ENCODE measurements around the gene UMODL1.

UMODL1 gene

DNA sequence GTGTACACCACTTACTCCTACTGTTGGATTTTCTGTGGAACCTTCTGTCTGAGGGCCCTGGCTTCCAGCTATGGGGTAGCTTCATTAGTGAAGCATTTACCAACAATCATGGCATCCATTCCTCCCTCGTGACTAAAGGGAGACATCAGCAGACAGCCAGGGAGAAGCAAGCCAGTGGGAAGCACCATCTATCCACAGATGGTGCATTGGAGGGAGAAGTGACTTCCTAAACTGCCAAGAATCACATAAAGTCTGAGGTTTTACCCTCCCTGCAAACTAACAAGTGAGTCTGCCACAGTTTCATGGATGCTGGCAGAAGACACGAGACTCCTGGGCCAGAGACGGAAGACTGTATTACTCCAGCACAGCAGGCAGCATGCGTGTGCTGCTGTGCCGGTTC lies 31.4 kb downstream of the UMODL1 start:
- no peaks in the 10 kb centered on the region for H3K36me3 Mint-ChIP-seq (ENCODE audit: low read depth)

DNA sequence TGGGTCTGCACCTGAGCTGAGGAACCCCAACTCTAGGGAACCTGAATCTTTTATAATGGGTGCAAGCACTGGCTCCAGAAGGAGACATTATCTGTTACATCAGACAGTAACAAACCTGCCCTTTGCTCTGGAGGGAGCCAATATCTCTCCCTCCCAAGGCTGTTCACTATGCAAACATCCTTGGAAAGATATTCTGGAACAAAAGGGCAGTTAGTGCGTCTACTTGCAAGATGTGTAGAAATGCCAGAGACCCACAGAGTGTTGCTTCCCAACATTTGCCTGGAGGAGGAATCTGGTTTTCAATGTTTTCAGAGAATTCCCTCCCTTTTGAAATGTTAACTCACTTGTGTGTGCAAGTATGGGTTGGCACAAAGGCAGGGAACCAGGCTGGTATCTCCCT lies 31.9 kb downstream of the UMODL1 start:
- Mint-ChIP-seq H3K27ac (no peak overlapping the region), H3K27me3 (peaks cover 3% of the 10 kb centered on the region), H3K36me3 (ENCODE audit: low read depth) (no peaks in the 10 kb centered on the region), H3K9me3 (no peaks in the 10 kb centered on the region), H3K4me1 (ENCODE audit: low read depth) (peaks cover 8% of the 10 kb centered on the region), H3K4me3 (no peak overlapping the region)

More for the DNA sequence above, 31.4 kb downstream of the UMODL1 start:
- peaks cover 5% of the 10 kb centered on the region for H3K4me1 Mint-ChIP-seq (ENCODE audit: low read depth)
- H3K9me3 Mint-ChIP-seq, result no peaks in the 10 kb centered on the region
- H3K4me3 Mint-ChIP-seq, result no peak overlapping the region
- peaks cover 3% of the 10 kb centered on the region for H3K27me3 Mint-ChIP-seq
- H3K27ac Mint-ChIP-seq, result no peak overlapping the region

DNA sequence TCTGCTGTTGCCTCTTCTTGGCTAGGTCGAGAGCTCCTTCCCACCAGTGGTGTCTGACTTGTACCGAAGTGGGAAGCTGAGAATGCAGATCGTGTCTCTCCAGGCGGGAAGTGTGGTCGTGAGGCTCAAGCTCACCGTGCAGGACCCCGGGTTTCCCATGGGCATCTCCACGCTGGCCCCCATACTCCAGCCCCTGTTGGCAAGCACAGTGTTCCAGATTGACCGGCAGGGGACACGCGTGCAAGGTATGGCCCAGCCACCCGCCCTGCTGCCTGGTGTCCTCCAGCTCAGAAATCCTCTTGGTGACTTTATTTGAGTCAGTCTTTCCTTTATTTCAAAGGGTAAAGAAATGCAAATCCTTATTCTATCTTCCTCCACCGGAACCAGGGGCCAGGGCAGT lies 32.7 kb downstream of the UMODL1 start:
- H3K4me1 Mint-ChIP-seq (ENCODE audit: low read depth), result peaks cover 9% of the 10 kb centered on the region
- no peaks in the 10 kb centered on the region for H3K36me3 Mint-ChIP-seq (ENCODE audit: low read depth)
- no peaks in the 10 kb centered on the region for H3K9me3 Mint-ChIP-seq
- peaks cover 3% of the 10 kb centered on the region for H3K27me3 Mint-ChIP-seq
- no peak overlapping the region for H3K27ac Mint-ChIP-seq
- no peak overlapping the region for H3K4me3 Mint-ChIP-seq

DNA sequence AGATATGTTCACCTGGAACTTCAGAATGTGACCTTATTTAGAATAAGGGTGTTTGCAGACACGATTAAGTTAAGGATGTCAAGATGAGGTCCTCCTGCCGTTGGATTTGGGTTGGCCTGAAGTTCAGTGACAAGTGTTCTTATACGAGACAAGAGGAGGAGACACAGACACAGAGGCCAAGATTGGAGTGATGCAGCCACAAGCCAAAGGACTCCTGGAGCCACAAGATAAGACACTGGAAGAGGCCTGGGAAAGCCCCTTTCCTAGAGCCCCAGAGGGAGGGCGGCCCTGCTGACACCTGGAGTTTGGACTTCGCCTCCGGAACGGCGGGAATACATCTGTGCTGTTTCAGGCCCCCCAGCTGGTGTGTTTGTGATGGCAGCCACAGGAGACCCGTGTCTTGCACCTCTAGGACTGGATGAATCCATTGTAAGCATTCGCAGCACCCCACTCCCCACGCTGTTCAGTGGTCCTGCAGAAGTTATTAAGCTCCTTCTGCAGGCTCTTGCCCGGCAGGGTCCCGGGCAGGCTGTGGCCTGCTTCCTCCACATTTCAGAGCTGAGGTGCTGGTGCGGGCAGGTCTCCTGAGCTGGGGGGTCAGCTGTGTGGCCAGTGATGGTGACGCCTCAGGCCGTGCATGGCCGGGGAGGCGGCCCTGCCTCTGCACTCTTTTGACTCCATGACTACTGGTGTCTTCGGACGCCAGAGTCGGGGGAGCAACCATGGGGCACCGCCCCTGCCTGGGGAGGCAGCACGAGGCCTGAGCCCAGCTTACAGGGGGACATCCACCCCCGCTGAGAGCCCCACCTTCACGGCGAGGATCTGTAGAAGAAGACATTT lies 34.6 kb downstream of the UMODL1 start:
- H3K27ac Mint-ChIP-seq, result no peak overlapping the region
- peaks cover 3% of the 10 kb centered on the region for H3K27me3 Mint-ChIP-seq
- H3K4me1 Mint-ChIP-seq (ENCODE audit: low read depth), result peaks cover 9% of the 10 kb centered on the region
- no peak overlapping the region for H3K4me3 Mint-ChIP-seq
- no peaks in the 10 kb centered on the region for H3K9me3 Mint-ChIP-seq
- no peaks in the 10 kb centered on the region for H3K36me3 Mint-ChIP-seq (ENCODE audit: low read depth)

DNA sequence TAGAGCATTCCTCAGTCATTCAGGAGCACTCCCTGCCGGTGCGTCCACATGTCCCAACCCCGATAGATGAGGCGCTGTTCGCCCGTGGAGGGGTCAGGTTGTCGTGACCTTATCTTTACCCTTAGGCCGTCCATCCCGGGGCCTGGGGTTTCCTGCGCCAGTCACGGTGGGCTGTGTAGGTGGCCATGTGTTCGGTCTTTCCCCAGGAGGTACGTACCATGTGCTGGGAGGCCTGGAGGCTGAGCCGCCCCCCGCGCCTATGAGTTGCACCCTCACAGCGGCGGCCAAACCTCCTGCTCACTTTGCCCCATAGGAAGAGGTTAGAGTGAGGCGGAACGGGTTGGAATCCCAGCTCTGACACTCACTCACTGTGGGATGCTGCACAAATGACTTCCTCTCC lies 35.3 kb downstream of the UMODL1 start:
- Mint-ChIP-seq H3K36me3 (ENCODE audit: low read depth) (no peaks in the 10 kb centered on the region), H3K4me1 (ENCODE audit: low read depth) (peaks cover 9% of the 10 kb centered on the region), H3K27ac (no peak overlapping the region), H3K9me3 (no peaks in the 10 kb centered on the region), H3K27me3 (peaks cover 3% of the 10 kb centered on the region), H3K4me3 (no peak overlapping the region)

DNA sequence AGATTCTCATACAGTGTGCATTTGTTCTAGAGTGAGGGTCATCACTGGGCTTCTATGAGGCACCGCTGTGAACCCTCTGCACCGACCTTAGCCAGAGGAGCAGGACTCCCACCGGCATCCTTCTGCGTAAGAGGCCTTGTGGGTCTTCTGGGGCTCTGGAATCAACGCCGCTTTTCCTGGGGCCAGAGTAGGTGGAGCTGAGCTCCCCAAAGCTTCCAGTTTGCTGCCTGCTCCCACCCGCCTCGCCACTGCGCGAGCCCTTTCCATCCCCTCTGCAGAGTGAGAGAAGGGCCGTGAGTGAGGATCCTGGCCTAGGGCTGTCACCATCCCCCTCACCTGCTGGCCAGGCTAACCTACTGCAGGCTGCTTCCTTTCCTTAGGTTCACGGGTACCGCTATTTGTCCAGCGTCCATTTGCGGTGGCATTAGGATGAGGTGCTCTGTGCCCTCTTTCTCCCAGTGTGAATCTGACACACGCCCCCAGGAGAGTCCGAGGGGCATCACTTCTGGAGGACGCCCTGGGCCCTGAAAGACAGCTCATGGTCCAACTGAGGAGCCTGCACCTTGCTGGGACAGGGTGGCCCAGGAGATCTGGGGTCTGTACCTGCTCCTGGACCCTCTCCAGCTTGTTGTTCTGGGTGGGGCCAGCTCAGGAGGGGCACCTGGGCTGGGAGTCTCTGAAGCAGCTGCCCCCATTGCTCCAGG lies 36.2 kb downstream of the UMODL1 start:
- H3K36me3 Mint-ChIP-seq (ENCODE audit: low read depth), result no peaks in the 10 kb centered on the region
- peaks cover 4% of the 10 kb centered on the region for H3K4me1 Mint-ChIP-seq (ENCODE audit: low read depth)
- peaks cover 3% of the 10 kb centered on the region for H3K27me3 Mint-ChIP-seq
- H3K27ac Mint-ChIP-seq, result no peak overlapping the region
- H3K4me3 Mint-ChIP-seq, result no peak overlapping the region
- no peaks in the 10 kb centered on the region for H3K9me3 Mint-ChIP-seq

DNA sequence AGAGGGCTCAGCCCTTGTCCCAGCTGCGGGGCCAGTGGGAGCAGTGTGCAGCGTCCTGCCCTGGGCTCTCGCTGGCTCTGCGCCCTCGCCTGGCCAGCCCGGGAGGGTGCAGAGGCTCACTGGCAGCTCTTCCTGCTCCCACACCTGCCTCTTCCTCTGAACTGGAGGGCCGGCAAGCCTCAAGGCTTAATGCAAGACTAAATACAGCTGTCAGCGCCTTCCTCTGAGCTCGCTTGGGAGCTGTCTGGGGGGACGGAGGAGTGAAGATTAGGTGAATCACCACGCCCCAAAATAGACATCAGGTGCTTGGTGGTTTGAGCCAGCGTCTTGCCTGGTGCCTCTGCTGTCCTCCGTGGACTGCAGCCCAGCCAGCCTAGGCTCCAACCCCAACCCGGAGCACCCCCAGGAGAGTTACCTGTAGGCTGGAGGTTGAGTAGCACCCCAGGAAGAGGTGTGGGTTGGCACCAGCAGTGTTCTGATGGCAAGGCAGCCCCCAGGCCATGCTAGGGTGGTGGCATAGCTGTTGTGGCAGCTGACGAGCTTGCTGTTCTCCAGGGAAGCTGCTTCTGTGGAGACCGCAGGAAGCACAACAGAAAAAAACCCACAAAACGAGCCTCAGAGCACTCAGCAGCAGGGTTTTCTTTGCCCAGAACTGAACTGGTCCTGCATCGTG lies 36.9 kb downstream of the UMODL1 start:
- Mint-ChIP-seq H3K9me3 (no peaks in the 10 kb centered on the region), H3K4me3 (peak overlapping the region; percentile 39), H3K4me1 (ENCODE audit: low read depth) (peaks cover 4% of the 10 kb centered on the region), H3K36me3 (ENCODE audit: low read depth) (no peaks in the 10 kb centered on the region), H3K27me3 (no peaks in the 10 kb centered on the region), H3K27ac (no peak overlapping the region)

DNA sequence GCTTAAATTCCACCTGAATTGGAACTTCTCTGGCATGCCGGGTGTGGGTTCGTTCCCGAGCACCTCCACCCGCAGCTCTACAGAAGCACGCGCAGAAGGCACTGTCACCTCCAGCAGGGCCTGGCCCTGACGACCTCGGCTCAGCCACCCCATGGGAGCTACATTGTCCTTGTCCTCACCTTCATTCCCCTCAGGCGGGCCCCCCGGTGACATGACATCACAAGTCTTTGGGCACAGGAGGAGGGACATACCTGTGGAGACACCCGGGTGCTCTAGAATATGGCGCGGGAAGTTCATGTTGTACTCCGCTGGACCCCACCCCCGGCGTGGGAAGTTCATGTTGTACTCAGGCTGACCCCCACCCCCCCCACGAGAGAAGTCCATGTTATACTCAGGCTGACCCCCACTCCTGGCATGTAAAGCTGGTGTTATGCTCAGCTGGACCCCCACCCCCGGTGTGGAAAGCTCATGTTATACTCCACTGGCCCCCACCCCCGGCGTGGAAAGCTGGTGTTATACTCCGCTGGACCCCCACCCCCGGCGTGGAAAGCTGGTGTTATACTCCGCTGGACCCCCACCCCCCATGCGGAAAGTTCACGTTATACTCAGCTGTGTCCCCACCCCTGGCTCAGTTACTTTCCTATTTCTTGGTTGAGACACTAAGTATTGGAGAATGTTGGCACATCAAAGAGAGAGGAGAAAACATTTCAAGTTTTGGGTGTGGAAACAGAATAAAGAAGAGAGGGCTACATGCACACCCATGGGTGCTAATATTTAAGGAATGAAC lies 37.6 kb downstream of the UMODL1 start:
- H3K9me3 Mint-ChIP-seq, result no peaks in the 10 kb centered on the region
- H3K36me3 Mint-ChIP-seq (ENCODE audit: low read depth), result no peaks in the 10 kb centered on the region
- H3K27ac Mint-ChIP-seq, result no peak overlapping the region
- no peaks in the 10 kb centered on the region for H3K27me3 Mint-ChIP-seq
- H3K4me3 Mint-ChIP-seq, result no peak overlapping the region
- H3K4me1 Mint-ChIP-seq (ENCODE audit: low read depth), result peaks cover 4% of the 10 kb centered on the region

DNA sequence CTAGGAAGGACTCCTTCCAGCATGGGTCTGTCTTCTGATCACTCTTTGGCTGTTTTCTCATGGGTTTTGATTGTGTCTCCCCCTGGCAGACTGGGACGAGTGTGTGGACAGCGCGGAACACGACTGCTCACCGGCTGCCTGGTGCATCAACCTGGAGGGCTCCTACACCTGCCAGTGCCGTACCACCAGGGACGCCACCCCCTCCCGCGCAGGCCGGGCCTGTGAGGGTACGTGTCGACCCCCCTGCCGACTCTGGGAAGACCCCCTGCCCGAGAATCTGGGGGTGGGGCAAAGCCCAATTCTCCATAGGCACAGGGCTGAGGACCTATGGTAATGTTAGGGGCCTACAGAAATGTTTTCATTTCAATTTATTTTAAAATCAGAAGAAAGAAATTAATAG lies 38.4 kb downstream of the UMODL1 start:
- Mint-ChIP-seq H3K4me1 (ENCODE audit: low read depth) (peaks cover 4% of the 10 kb centered on the region), H3K36me3 (ENCODE audit: low read depth) (no peaks in the 10 kb centered on the region), H3K27me3 (no peaks in the 10 kb centered on the region), H3K9me3 (no peaks in the 10 kb centered on the region), H3K4me3 (no peak overlapping the region), H3K27ac (no peak overlapping the region)

DNA sequence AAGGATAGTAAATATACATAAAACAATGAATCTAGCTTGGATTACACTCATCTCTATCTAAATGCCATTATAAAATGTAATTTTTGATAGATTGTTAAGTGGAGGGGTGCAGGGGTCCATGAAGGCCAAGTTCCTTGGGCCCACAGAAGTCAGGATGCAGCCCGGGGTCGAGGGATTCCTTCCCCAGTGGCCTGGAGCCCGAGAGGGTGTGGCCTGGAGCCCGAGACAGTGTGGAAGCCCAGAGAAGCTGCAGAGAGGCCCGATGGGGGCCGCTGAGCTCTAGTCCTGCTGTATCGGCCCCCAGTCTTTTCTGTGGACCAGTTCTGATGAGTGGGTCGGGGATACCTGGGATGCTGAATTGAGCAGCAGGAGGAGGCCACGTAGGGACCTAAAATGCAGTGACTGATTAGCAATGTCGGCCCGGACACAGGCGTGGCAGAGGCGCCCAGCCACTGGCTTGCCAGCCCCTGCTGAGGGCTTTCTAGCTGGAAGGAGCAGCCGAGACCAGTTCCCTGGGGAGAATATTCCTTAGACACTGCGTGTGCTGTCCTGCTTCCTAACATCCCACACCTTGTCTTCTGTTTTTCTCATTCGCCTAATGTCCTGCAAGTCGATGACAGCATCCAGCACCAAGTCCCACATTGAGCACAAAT lies 38.9 kb downstream of the UMODL1 start:
- H3K4me3 Mint-ChIP-seq, result no peak overlapping the region
- H3K9me3 Mint-ChIP-seq, result no peaks in the 10 kb centered on the region
- peaks cover under 1% of the 10 kb centered on the region for H3K27me3 Mint-ChIP-seq
- H3K36me3 Mint-ChIP-seq (ENCODE audit: low read depth), result no peaks in the 10 kb centered on the region
- no peak overlapping the region for H3K27ac Mint-ChIP-seq
- H3K4me1 Mint-ChIP-seq (ENCODE audit: low read depth), result peaks cover 4% of the 10 kb centered on the region

DNA sequence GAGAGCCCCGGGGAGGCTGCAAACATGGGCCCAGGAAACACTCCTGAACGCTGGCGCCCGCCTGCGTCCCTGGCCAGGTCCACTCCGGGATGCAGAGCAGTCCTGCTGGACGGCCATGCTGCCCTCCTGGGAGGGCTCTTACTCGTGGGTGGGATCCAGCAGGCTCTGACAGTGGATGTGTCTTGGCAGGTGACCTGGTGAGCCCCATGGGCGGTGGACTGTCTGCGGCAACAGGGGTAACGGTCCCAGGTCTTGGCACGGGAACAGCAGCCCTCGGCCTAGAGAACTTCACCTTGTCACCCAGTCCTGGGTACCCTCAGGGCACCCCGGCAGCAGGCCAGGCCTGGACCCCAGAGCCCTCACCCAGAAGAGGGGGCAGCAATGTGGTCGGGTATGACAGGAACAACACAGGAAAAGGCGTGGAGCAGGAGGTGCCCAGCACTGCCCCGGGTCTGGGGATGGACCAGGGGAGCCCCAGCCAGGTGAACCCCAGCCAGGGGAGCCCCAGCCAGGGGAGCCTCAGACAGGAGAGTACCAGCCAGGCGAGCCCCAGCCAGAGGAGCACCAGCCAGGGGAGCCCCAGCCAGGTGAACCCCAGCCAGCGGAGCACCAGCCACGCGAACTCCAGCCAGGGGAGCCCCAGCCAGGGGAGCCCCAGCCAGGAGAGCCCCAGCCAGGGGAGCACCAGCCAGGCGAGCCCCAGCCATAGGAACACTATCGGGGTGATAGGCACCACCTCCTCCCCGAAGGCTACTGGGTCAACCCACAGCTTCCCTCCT lies 39.8 kb downstream of the UMODL1 start:
- Mint-ChIP-seq H3K4me1 (ENCODE audit: low read depth) (peaks cover 4% of the 10 kb centered on the region), H3K36me3 (ENCODE audit: low read depth) (no peaks in the 10 kb centered on the region), H3K4me3 (no peak overlapping the region), H3K27ac (no peak overlapping the region), H3K27me3 (peaks cover 3% of the 10 kb centered on the region), H3K9me3 (no peaks in the 10 kb centered on the region)

DNA sequence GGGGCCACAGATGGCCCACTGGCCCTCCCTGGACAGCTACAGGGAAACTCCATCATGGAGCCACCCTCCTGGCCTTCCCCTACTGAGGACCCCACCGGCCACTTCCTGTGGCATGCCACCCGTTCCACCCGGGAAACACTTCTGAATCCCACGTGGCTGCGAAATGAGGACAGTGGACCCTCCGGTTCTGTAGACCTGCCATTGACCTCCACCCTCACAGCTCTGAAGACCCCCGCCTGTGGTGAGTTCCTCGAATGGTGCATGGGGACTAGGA lies 40.3 kb downstream of the UMODL1 start:
- H3K36me3 Mint-ChIP-seq (ENCODE audit: low read depth), result no peaks in the 10 kb centered on the region
- peaks cover 4% of the 10 kb centered on the region for H3K4me1 Mint-ChIP-seq (ENCODE audit: low read depth)
- peaks cover 5% of the 10 kb centered on the region for H3K27me3 Mint-ChIP-seq
- H3K9me3 Mint-ChIP-seq, result no peaks in the 10 kb centered on the region
- H3K27ac Mint-ChIP-seq, result no peak overlapping the region
- no peak overlapping the region for H3K4me3 Mint-ChIP-seq

DNA sequence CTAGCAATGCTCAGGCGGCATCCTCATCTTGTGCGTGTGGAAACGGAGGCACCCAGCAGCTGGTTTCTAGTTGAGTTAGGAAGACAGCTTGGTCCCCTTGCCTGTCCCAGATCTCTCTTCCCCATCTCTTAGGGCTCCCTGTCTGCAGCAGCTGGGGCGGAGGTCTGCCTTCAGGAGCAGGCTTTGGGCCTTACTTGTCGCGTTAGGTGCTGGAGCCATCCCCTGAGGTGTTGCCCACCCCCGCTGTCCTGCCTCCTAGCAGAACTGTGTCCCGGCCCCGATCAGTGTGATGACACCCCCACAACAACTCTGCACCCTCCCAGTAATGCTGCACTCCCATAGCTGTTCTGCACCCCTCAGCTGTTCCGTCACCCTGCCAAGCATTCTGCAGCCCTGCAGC lies 40.7 kb downstream of the UMODL1 start:
- Mint-ChIP-seq H3K9me3 (no peaks in the 10 kb centered on the region), H3K36me3 (ENCODE audit: low read depth) (no peaks in the 10 kb centered on the region), H3K4me1 (ENCODE audit: low read depth) (peaks cover 4% of the 10 kb centered on the region), H3K27ac (no peak overlapping the region), H3K27me3 (peaks cover 7% of the 10 kb centered on the region), H3K4me3 (no peak overlapping the region)

DNA sequence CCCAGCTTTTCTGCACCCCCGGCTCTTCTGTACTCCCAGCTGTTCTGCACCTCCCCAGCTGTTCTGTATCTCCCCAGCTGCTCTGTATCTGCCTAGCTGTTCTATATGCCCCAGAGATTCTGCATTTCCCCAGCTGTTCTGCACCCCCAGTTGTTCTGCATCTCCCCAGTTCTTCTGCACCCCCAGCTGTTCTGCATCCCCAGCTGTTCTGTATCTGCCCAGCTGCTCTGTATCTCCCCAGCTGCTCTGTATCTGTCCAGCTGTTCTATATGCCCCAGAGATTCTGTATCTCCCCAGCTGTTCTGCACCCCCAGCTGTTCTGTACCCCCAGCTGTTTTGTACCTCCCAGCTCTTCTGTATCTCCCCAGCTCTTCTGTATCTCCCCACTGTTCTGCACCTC lies 41.1 kb downstream of the UMODL1 start:
- no peak overlapping the region for H3K27ac Mint-ChIP-seq
- peaks cover 10% of the 10 kb centered on the region for H3K27me3 Mint-ChIP-seq
- H3K36me3 Mint-ChIP-seq (ENCODE audit: low read depth), result no peaks in the 10 kb centered on the region
- H3K9me3 Mint-ChIP-seq, result no peaks in the 10 kb centered on the region
- H3K4me3 Mint-ChIP-seq, result no peak overlapping the region
- peaks cover 8% of the 10 kb centered on the region for H3K4me1 Mint-ChIP-seq (ENCODE audit: low read depth)

Measured in stimulated activated naive CD8-positive, alpha-beta T cell treated with anti-CD3 and anti-CD28 coated beads, Interleukin-15, Interleukin-2, amounts not matched to agents 100 ng/mL and 50 ng/mL, for 24 hours (primary cell).